Activated naive CD4-positive, alpha-beta T cell treated with anti-CD3 and anti-CD28 coated beads, Interleukin-2, amount 10 ng/mL, durations not matched to agents 7 days and 5 days (primary cell): Measurements from ENCODE around the gene VEZT.
"Not testable (repeated sequence)": the region's sequence is repeated elsewhere in the genome, so short reads cannot be mapped to it uniquely, and the experiment has no call there.

ENCODE experiments used
- CTCF ChIA-PET: fragments of 350-600 bp; sonication (Branson Sonifier 250); formaldehyde crosslinking; loops from one replicate; lab custom pipeline; 2021; ENCODE audit warnings: antibody characterized with exemption; lab: Charles Lee
- DNase-seq: peaks from one replicate; pipeline ENCODE4 v3.0.0-alpha.2; 2020
- H3K27ac Mint-ChIP-seq: one replicate; pipeline ENCODE4 v1.8.0; 2021; ENCODE audit warnings: mild to moderate bottlenecking, moderate library complexity, mixed read lengths
- H3K27me3 Mint-ChIP-seq: one replicate; pipeline ENCODE4 v1.8.0; 2021; ENCODE audit warnings: mild to moderate bottlenecking, mixed read lengths
- H3K36me3 Mint-ChIP-seq: one replicate; pipeline ENCODE4 v1.8.0; 2021; ENCODE audit warnings: mixed read lengths
- H3K4me1 Mint-ChIP-seq: one replicate; pipeline ENCODE4 v1.8.0; 2021; ENCODE audit warnings: mixed read lengths
- H3K4me3 Mint-ChIP-seq: one replicate; pipeline ENCODE4 v1.8.0; 2021; ENCODE audit warnings: mild to moderate bottlenecking, moderate library complexity, mixed read lengths
- H3K9me3 Mint-ChIP-seq: one replicate; pipeline ENCODE4 v1.8.0; 2021; ENCODE audit warnings: mixed read lengths

Gene VEZT

DNA sequence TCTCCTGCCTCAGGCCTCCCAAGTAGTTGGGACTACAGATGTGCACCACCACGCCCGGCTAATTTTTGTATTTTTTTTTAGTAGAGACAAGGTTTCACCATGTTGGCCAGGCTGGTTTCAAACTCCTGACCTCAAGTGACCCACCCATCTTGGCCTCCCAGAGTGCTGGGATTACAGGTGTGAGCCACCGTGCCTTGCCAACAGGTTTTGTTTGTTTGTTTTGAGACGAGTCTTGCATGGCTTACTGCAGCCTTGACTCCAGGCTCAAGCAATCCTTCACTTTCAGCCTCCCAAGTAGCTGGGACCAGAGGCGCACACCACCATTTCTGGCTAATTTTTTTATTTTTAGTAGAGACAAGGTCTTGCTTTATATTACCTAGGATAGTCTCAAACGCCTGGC is 23.5 kb downstream of the VEZT start:
- H3K36me3 Mint-ChIP-seq: peaks cover 13% of the 10 kb centered on the region
- H3K9me3 Mint-ChIP-seq, H3K27ac Mint-ChIP-seq, H3K27me3 Mint-ChIP-seq, DNase-seq, CTCF ChIA-PET, H3K4me3 Mint-ChIP-seq, H3K4me1 Mint-ChIP-seq: not testable (repeated sequence)

DNA sequence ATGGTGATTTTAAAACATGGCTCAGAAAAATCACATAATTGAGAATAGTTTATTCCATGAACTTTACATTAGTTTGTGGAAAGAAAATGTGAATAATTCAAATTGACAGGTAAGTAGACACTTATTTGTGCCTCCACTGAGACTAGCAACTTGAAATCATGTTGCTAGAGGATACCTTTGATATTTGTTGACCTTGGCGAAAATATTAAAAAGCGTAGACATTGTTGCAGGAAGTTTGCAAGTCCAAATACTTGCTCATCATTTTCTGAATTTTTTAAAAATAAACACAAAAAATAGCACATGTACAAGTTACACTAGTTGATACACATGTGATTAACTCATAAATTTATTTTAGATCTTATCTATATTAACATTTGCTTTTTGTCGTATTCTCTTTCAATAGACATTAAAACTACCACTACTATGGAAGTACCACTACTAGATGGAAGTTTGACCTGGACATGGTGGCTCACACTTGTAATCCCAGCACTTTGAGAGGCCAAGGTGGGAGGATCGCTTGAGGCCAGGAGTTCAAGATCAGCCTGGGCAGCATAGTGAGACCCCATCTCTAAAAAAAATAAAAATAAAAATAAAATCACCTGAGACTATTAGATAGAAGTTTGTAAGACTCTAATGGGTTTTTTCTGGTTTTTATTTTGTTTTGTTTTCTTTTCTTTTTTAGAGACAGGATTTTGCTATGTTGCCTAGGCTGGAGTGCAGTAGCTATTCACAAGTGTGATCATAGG is 24.3 kb downstream of the VEZT start:
- Mint-ChIP-seq H3K4me3 (no peak overlapping the region), H3K27ac (no peak overlapping the region), H3K4me1 (peaks cover 16% of the 10 kb centered on the region), H3K36me3 (peaks cover 7% of the 10 kb centered on the region), H3K27me3 (no peaks in the 10 kb centered on the region), H3K9me3 (no peaks in the 10 kb centered on the region)
- no peak for DNase-seq
- CTCF ChIA-PET: no interaction called here

DNA sequence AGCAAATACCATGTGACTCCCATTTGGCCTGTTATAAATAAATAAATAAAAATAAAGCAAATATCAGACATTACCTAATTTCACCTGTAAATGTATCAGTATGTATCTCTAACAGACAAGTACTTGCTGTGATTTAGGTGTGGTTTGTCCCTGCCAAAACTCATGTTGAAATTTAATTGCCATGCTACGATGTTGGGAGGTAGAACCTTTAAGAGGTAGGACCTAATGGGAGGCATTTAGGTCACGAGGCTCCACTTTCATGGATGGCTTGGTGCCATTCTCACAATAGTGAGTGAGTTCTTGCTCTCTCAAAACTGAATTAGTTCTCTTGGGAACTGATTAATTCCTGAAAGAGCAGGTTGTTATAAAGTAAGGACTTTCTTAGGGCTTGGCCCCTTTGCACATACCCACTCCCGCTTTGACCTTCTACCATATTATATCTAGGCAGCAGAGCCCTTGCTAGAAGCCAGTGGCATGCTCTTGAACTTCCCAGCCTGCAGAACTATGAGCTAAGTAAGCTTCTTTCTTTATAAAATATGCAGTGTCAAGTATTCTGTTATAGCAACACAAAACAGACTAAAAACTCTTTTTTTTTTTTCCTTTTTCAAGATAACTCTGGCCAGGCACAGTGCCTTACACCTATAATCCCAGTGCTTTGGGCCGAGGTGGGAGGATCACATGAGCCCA is 26.0 kb downstream of the VEZT start:
- H3K27ac Mint-ChIP-seq: no peak overlapping the region
- H3K4me1 Mint-ChIP-seq: peaks cover 16% of the 10 kb centered on the region
- H3K9me3 Mint-ChIP-seq: no peaks in the 10 kb centered on the region
- no peak overlapping the region for H3K4me3 Mint-ChIP-seq
- peaks cover 5% of the 10 kb centered on the region for H3K36me3 Mint-ChIP-seq
- CTCF ChIA-PET: no interaction called here
- H3K27me3 Mint-ChIP-seq: no peaks in the 10 kb centered on the region
- no peak for DNase-seq

DNA sequence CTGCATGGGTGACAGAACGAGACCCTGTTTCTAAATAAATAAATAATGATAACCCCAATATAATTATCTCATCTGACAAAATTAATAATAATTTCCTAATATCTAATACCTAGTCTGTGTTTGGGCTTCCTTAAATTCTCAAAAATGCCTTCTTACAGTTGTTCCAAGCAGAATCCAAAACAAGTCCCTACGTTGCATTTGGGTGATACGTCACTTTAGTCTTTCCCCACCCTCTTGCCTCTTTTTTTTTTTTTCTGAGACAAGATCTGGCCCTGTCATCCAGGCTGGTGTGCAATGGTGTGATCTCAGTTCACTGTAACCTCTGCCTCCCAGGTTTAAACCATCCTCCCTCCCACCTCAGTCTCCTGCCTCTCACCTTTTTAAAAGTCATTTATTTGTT is 26.7 kb downstream of the VEZT start:
- no peak for DNase-seq
- CTCF ChIA-PET: no interaction called here
- Mint-ChIP-seq H3K27ac (no peak overlapping the region), H3K9me3 (no peaks in the 10 kb centered on the region), H3K4me1 (peaks cover 14% of the 10 kb centered on the region), H3K4me3 (no peak overlapping the region), H3K36me3 (peaks cover 5% of the 10 kb centered on the region), H3K27me3 (no peaks in the 10 kb centered on the region)

DNA sequence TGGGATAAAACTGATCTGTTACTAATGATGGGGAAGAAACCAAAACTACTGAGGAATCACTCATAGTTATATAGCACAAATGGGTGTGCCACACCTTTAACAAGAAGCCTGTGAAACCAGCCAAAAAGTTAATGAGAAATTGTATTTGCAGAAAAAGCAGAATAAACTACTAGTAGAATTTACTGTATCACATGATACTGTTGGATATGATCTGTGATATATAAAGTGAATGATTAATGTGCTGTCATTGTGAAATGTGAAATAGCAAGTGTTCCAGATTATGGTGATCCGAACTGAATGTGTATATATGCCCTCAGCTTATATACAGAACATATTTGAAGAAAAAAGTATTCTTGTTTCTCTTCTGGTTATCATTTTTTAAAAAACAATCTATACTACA is 30.5 kb downstream of the VEZT start:
- Mint-ChIP-seq H3K9me3 (no peaks in the 10 kb centered on the region), H3K4me3 (no peak overlapping the region), H3K4me1 (peaks cover 10% of the 10 kb centered on the region), H3K36me3 (peaks cover 2% of the 10 kb centered on the region), H3K27me3 (no peaks in the 10 kb centered on the region), H3K27ac (no peak overlapping the region)
- CTCF ChIA-PET: no interaction called here
- DNase-seq: no peak

DNA sequence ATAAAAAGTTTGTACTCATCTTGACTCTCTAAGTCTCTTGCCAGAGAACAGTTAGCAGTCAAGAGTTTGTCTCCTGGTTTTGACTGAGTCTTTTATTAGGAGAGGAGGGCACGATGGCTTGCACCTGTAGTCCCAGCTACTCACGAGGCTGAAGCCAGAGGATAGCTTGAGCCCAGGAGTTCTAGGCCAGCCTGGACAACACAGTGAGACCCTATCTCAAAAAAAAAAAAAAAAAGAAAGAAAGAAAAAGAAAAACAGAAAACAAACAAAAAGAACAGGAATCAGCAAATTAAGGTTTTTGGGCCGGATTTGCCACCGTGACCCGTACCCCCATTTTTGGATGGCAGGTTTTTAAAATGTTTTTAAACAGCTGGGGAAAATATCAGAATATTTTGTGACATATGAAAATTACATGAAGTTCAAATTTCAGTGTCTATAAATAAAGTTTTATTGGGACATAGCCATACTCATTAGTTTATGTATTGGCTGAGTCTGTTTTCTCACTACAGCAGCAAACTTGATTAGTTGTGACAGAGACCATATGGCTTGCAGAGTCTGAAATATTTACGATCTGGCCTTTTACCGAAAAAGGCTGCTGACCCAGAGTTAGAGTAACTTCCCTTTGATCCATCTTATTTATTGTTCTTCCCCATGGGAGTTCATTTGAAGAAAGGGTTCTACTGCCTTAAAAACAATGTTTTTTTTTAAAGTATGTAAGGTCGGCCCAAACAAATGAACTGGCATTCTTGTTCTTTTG is 31.2 kb downstream of the VEZT start:
- no peak overlapping the region for H3K4me3 Mint-ChIP-seq
- peaks cover 10% of the 10 kb centered on the region for H3K4me1 Mint-ChIP-seq
- no peak for DNase-seq
- H3K27me3 Mint-ChIP-seq: no peaks in the 10 kb centered on the region
- H3K9me3 Mint-ChIP-seq: no peaks in the 10 kb centered on the region
- no peak overlapping the region for H3K27ac Mint-ChIP-seq
- CTCF ChIA-PET: no interaction called here
- H3K36me3 Mint-ChIP-seq: peaks cover 6% of the 10 kb centered on the region

DNA sequence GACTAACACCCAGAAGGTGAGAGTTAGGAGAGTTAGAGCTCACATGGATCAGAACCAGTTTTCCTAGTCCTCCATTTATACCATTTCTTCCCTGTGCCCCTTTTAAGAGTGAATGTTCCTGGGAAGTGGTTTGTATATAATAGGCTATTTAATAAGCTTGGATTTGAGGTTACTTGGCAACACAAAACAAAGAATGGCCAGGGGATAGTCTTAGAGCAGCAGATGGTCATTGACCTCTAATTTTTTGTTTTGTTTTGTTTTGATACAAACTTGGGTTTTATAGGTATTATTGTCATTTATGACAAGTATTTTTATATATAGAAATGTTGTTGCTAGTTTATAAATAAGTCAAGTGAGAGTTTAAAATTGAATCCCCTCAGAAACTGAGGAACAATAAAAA is 35.8 kb downstream of the VEZT start:
- no peaks in the 10 kb centered on the region for H3K27me3 Mint-ChIP-seq
- DNase-seq: no peak
- peaks cover 20% of the 10 kb centered on the region for H3K36me3 Mint-ChIP-seq
- H3K9me3 Mint-ChIP-seq: no peaks in the 10 kb centered on the region
- H3K4me1 Mint-ChIP-seq: no peaks in the 10 kb centered on the region
- CTCF ChIA-PET: no interaction called here
- H3K4me3 Mint-ChIP-seq: no peak overlapping the region
- H3K27ac Mint-ChIP-seq: no peak overlapping the region

DNA sequence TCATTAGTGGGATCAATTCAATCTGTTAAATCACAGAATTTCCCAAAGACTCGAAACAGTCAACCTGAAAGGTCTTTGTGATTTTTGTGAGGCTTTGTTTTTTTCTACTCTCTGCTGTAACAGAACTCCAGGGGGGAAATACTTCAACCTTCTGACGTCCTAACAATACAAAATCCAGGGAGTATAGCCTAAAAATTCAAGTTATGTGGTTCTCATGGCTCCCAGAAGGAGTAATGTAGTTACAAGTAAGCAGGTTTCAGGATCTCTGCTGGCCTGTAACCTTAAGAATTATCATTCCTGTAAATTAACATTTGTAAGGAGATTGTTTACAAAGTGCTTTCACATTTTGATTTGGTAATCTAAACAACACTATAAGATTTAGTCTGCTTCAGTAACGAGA is 39.9 kb downstream of the VEZT start:
- Mint-ChIP-seq H3K9me3 (no peaks in the 10 kb centered on the region), H3K27me3 (no peaks in the 10 kb centered on the region), H3K4me3 (no peak overlapping the region), H3K36me3 (peaks cover 24% of the 10 kb centered on the region), H3K4me1 (no peaks in the 10 kb centered on the region), H3K27ac (no peak overlapping the region)
- no peak for DNase-seq
- CTCF ChIA-PET: no interaction called here

DNA sequence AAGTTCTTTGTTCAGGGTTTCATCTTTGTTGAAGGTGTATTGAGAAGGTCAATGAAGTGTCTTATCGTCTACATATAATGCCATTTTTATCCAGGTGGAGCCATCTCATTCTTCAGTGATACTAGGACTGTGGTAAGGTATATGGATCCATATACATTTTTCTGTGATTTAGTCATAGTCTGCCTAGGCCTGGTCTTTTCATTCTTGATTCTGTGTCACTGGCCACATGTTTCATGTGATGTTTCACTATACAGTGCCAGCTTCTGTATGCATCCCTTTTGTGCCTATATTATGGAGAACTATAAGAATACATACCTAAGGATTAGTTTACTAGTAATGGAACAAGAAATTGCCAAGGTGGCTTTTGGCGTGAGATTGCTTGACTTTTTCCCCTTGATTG is 40.5 kb downstream of the VEZT start:
- DNase-seq: no peak
- Mint-ChIP-seq H3K9me3 (no peaks in the 10 kb centered on the region), H3K4me3 (no peak overlapping the region), H3K4me1 (no peaks in the 10 kb centered on the region), H3K27me3 (no peaks in the 10 kb centered on the region), H3K36me3 (peaks cover 23% of the 10 kb centered on the region), H3K27ac (no peak overlapping the region)
- CTCF ChIA-PET: interaction anchor here (0.6 kb wide), 1 partner anchor 42 kb away, joined by 3 read pairs; no protein-coding TSS in a partner anchor

DNA sequence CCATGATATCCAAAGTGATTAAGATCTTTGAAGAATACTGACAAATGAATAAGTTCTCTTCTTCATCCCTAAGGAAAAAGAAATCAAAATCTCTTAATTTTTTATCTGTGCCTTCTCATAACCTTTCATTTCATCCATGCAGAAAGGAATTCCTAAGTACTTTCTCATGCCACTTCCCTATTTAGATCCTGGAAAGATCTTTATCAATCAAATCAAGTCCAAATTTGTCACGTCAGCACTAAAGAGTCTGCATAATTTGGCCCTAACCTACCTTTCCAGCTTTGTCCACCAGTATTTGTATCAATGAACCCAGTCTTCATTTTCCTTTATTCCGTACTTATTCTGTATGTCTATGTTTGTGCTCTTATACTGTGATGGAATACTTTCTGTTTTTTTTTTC is 41.2 kb downstream of the VEZT start:
- no peaks in the 10 kb centered on the region for H3K4me1 Mint-ChIP-seq
- peaks cover 18% of the 10 kb centered on the region for H3K36me3 Mint-ChIP-seq
- no peak overlapping the region for H3K4me3 Mint-ChIP-seq
- H3K27ac Mint-ChIP-seq: no peak overlapping the region
- no peak for DNase-seq
- CTCF ChIA-PET: no interaction called here
- H3K27me3 Mint-ChIP-seq: no peaks in the 10 kb centered on the region
- H3K9me3 Mint-ChIP-seq: no peaks in the 10 kb centered on the region

DNA sequence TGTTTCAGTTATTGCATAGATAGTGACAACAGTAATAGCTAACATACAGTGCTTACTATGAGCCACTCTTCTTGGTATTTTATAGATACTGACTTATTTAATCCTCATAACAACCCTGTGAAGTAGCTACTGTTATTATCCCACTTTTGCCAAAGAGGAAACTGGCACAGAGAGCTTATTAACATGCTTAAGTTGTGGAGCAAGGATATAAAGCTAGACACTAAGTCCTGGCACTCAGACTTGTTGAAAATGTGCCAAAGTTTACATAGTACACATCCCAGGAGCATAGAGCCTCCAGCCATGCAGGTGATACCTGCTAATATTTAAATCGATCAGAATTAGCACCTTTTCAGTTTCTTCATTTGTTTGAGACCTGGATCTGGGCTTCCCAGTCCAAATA is 41.8 kb downstream of the VEZT start:
- no peaks in the 10 kb centered on the region for H3K4me1 Mint-ChIP-seq
- CTCF ChIA-PET: no interaction called here
- H3K9me3 Mint-ChIP-seq: no peaks in the 10 kb centered on the region
- no peak overlapping the region for H3K4me3 Mint-ChIP-seq
- no peaks in the 10 kb centered on the region for H3K27me3 Mint-ChIP-seq
- H3K36me3 Mint-ChIP-seq: peaks cover 18% of the 10 kb centered on the region
- no peak for DNase-seq
- no peak overlapping the region for H3K27ac Mint-ChIP-seq

DNA sequence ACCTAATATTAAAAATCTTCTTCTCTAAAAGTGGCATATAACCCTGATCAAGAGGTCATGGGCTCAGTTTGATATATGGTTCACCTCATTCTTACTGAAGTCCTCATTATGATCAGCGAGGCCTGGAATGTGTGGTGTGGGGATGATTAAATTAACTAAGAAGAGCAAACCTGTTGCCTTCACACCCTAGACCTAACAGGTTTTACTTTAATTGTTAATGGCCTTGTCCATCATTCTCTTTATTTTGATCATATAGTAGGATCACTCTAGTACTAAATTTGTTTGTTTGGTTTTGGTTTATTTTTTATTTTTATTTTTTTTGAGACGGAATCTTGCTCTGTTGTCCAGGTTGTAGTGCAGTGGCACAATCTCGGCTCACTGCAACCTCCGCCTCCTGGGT is 43.5 kb downstream of the VEZT start:
- CTCF ChIA-PET: no interaction called here
- Mint-ChIP-seq H3K27ac (no peak overlapping the region), H3K27me3 (no peaks in the 10 kb centered on the region), H3K4me3 (no peak overlapping the region), H3K4me1 (no peaks in the 10 kb centered on the region), H3K9me3 (no peaks in the 10 kb centered on the region), H3K36me3 (peaks cover 8% of the 10 kb centered on the region)
- DNase-seq: no peak

DNA sequence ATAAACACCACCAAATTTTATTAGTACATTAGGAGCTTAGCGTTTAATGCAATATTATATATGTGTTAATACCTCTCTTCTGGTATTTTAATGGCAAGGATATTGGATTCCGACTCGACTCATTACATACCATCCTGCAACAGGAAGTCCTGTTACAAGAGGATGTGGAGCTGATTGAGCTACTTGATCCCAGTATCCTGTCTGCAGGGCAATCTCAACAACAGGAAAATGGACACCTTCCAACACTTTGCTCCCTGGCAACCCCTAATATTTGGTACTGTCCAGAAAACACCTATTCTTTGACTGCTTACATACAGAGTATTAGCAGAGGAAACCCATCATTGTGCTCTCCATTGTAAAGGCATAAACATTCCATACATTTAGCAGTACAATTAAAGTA is 45.2 kb downstream of the VEZT start:
- H3K4me3 Mint-ChIP-seq: no peak overlapping the region
- no peak for DNase-seq
- H3K4me1 Mint-ChIP-seq: no peaks in the 10 kb centered on the region
- H3K36me3 Mint-ChIP-seq: peaks cover 8% of the 10 kb centered on the region
- H3K27me3 Mint-ChIP-seq: no peaks in the 10 kb centered on the region
- CTCF ChIA-PET: interaction anchor here (1.0 kb wide), 1 partner anchor 52 kb away, joined by 3 read pairs; no protein-coding TSS in a partner anchor
- no peak overlapping the region for H3K27ac Mint-ChIP-seq
- no peaks in the 10 kb centered on the region for H3K9me3 Mint-ChIP-seq

DNA sequence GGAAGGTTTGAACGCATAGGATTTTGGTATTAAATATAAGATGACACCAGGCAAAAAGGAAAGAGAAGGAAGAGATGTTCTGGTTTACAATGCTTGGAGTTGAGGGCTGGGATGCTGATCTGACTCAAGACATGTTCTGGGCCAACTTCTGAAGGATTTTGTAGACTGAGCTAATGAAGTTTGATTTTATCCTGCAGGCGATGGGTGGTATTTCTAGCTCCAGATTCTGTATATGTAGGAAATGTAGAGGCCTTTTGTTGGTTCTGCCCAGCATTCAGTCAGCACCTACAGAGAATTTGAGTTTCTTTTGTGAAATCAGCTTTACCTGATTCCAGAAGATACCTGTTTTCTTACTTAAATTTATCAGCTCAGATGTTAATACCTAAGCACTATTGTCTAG is 48.2 kb downstream of the VEZT start:
- CTCF ChIA-PET: no interaction called here
- Mint-ChIP-seq H3K9me3 (no peaks in the 10 kb centered on the region), H3K36me3 (peaks cover 4% of the 10 kb centered on the region), H3K27me3 (no peaks in the 10 kb centered on the region), H3K4me1 (no peaks in the 10 kb centered on the region), H3K27ac (no peak overlapping the region), H3K4me3 (no peak overlapping the region)
- no peak for DNase-seq

DNA sequence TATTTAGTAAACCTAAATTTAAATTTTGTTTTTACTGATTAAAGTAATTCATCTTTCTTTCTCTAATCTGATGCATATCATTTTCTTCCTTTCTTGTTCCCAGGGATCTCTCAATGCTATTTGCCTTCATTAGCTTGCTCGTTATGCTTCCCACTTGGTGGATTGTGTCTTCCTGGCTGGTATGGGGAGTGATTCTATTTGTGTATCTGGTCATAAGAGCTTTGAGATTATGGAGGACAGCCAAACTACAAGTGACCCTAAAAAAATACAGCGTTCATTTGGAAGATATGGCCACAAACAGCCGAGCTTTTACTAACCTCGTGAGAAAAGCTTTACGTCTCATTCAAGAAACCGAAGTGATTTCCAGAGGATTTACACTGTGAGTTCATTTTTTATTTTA is 48.6 kb downstream of the VEZT start:
- CTCF ChIA-PET: no interaction called here
- no peak overlapping the region for H3K27ac Mint-ChIP-seq
- no peak overlapping the region for H3K4me3 Mint-ChIP-seq
- H3K4me1 Mint-ChIP-seq: no peaks in the 10 kb centered on the region
- no peaks in the 10 kb centered on the region for H3K9me3 Mint-ChIP-seq
- H3K27me3 Mint-ChIP-seq: no peaks in the 10 kb centered on the region
- DNase-seq: no peak
- H3K36me3 Mint-ChIP-seq: peaks cover 4% of the 10 kb centered on the region
